K562 (cell line): ENCODE data around the gene CISTR. TPM values are rescaled to one million over a fixed set of nuclear protein-coding genes. Genes with fewer than 3 reads are reported as not detected.

Experiments used
- DMBX1 ChIP-seq: fragments of 250-450 bp; sonication (Bioruptor Pico); IDR thresholded peaks from 2 replicates; pipeline ENCODE4 v1.8.0; 2022; ENCODE audit warnings: inconsistent platforms, mild to moderate bottlenecking, moderate library complexity, borderline replicate concordance
- FOXA1 ChIP-seq: fragments of 450-650 bp; IDR thresholded peaks from 2 replicates; pipeline ENCODE4 v1.6.1; 2016; ENCODE audit warnings: mild to moderate bottlenecking, borderline replicate concordance
- FOXJ2 ChIP-seq: fragments of 200-800 bp; sonication (Bioruptor generic); IDR thresholded peaks from 2 replicates; pipeline ENCODE4 v1.6.1; 2016; ENCODE audit warnings: missing genetic modification characterization, missing compliant biosample characterization
- HCFC1 ChIP-seq: IDR thresholded peaks from 2 replicates; pipeline ENCODE4 v1.6.1; 2012; ENCODE audit warnings: low read depth, low read length, improper control_type of control experiment
- HSF4 ChIP-seq: fragments of 250-450 bp; sonication (Bioruptor Pico); IDR thresholded peaks from 2 replicates; pipeline ENCODE4 v2.1.2; 2022; ENCODE audit warnings: mild to moderate bottlenecking, moderate library complexity, borderline replicate concordance
- MCM3 ChIP-seq: fragments of 450-650 bp; IDR thresholded peaks from 2 replicates; pipeline ENCODE4 v1.6.1; 2016
- NR0B1 ChIP-seq: fragments of 450-650 bp; IDR thresholded peaks from one replicate; pipeline ENCODE4 v1.6.1; 2018; ENCODE audit warnings: mild to moderate bottlenecking, moderate library complexity; ENCODE audit not compliant: partially characterized antibody
- PURB ChIP-seq: sonication (generic); formaldehyde crosslinking; IDR thresholded peaks from 2 replicates; pipeline ENCODE4 v1.9.0; 2021; ENCODE audit warnings: low read depth, mild to moderate bottlenecking, missing genetic modification reagents
- SUPT5H ChIP-seq: fragments of 450-650 bp; IDR thresholded peaks from 2 replicates; pipeline ENCODE4 v1.6.1; 2016
- TOE1 ChIP-seq, 2 experiments: fragments of 450-650 bp in 1 of 2; sonication (generic) in 1 of 2; formaldehyde crosslinking in 1 of 2; IDR thresholded peaks; 2 replicates each; pipeline versions ENCODE4 v1.7.1 to v1.8.0; 2016 to 2022; ENCODE audit warnings: borderline replicate concordance in 2 of 2, mild to moderate bottlenecking in 2 of 2, antibody characterized with exemption in 1 of 2, inconsistent platforms in 1 of 2, low read depth in 1 of 2, missing genetic modification reagents in 1 of 2, moderate library complexity in 1 of 2
- TRIM28 ChIP-seq: fragments of 450-650 bp; IDR thresholded peaks from 2 replicates; pipeline ENCODE4 v1.6.1; 2017
- ZNF174 ChIP-seq: fragments of 250-450 bp; sonication (Bioruptor Pico); IDR thresholded peaks from 2 replicates; pipeline ENCODE4 v1.4.0; 2020; ENCODE audit warnings: mild to moderate bottlenecking
- ZNF232 ChIP-seq: sonication (generic); formaldehyde crosslinking; IDR thresholded peaks from 2 replicates; pipeline ENCODE4 v1.8.0; 2022; ENCODE audit warnings: mild to moderate bottlenecking, missing genetic modification reagents
- ZNF398 ChIP-seq: fragments of 250-450 bp; sonication (Bioruptor Pico); IDR thresholded peaks from 2 replicates; pipeline ENCODE4 v1.8.0; 2021; ENCODE audit warnings: moderate library complexity, mild to moderate bottlenecking, inconsistent platforms
- ZNF445 ChIP-seq: fragments of 250-450 bp; sonication (Bioruptor Pico); IDR thresholded peaks from 2 replicates; pipeline ENCODE4 v1.4.0; 2020; ENCODE audit warnings: low read depth, mild to moderate bottlenecking, moderate library complexity
- ZSCAN29 ChIP-seq: fragments of 450-650 bp; IDR thresholded peaks from 2 replicates; pipeline ENCODE4 v1.6.1; 2017
- polyA plus RNA-seq, 8 experiments: library from polyadenylated mRNA; depleted of rRNA in 4 of 8; stranded (reverse) in 5 of 8; unstranded in 3 of 8; fragments of >200 nt; fragmentation: Nextera tagmentation in 2 of 8; fragmentation: Illumina TruSeq in 1 of 8; extraction: Ambion mirVana in 2 of 8; extraction: Trizol in 1 of 8; gene quantifications; 2 replicates each; pipeline versions ENCODE4 v1.2.1 to v1.2.3, GENCODE V29; 2011 to 2014; ENCODE audit warnings: inconsistent platforms in 1 of 8, missing spikeins in 1 of 8
- total RNA-seq, 7 experiments: library from RNA; depleted of rRNA in 6 of 7; stranded (reverse); fragments of >200 nt in 6 of 7; fragmentation: Illumina TruSeq in 2 of 7; extraction: Trizol in 2 of 7; gene quantifications; 2 replicates each; pipeline versions ENCODE4 v1.2.1 to v1.2.3, GENCODE V29; 2011 to 2021; ENCODE audit warnings: low replicate concordance in 1 of 7
- TF ChIP-seq, protein P1 (sequence below): fragments of 250-450 bp; sonication (Bioruptor Pico); IDR thresholded peaks from 2 replicates; pipeline ENCODE4 v1.4.0; 2020

The CISTR gene
- total and polyA plus RNA-seq, 9 of the 15 experiments (the other 6 are each of a cell fraction or from before 2014, with no cell fraction given), result not detected

DNA sequence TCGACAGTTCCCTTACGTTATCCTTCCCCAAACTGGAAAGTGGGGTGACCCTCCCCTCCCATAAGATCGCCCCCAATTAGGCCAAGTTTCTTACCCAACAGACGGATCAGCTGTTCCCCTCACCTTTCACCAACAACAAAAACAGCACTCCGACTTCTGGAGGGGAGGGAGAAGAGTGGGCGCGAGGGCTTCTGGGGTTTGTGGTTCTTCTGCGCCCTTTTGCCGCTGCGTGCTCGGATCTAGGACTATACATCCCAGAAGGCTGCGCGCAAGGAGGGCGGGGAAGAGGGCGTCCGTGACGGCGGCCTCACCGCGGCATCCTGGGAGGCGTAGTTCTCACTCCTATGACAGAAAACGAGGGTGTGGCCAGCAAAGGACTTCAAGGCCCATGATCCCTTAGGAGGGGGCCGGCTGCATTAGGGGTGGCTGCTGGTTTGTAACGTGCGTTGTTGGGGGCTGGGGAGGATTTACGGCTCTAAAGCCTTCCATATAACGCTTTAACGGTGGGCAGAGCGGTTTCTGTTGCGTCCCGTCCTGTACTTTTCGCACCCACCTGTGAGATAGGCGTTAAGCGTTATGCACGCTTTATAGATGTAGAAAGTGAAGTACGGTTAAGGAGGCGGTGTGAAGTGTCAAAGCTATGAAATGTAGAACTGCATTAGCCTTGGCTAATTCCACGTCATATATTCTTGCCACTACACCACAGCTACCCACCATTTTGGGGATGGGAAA lies 24.3 kb downstream of the CISTR start, which contains the start of gene CALCOCO1 (continued):
- TF ChIP-seq ZNF445 (CRISPR knock-in tag) (no peak), ZSCAN29 (no peak), PURB (CRISPR knock-in tag) (no peak), TOE1 (IDR thresholded peaks at IDR 0.05; ENCODE audit: borderline replicate concordance) (peak; percentile 86), TOE1 (CRISPR knock-in tag; IDR thresholded peaks at IDR 0.05; ENCODE audit: borderline replicate concordance, low read depth) (no peak), HCFC1 (peak; percentile 99), FOXA1 (no peak), ZNF232 (no peak), FOXJ2 (tag) (peak; percentile 74; the same call in 1 of the 2 replicates), ZNF174 (CRISPR knock-in tag) (no peak), NR0B1 (no peak), DMBX1 (CRISPR knock-in tag) (peak; percentile 94; the same call in 1 of the 2 replicates), HSF4 (CRISPR knock-in tag) (peak; percentile 43; the same call in 1 of the 2 replicates), ZNF398 (CRISPR knock-in tag) (no peak), MCM3 (no peak), SUPT5H (peak; percentile 75), TRIM28 (no peak)
- TF ChIP-seq, protein P1, sequence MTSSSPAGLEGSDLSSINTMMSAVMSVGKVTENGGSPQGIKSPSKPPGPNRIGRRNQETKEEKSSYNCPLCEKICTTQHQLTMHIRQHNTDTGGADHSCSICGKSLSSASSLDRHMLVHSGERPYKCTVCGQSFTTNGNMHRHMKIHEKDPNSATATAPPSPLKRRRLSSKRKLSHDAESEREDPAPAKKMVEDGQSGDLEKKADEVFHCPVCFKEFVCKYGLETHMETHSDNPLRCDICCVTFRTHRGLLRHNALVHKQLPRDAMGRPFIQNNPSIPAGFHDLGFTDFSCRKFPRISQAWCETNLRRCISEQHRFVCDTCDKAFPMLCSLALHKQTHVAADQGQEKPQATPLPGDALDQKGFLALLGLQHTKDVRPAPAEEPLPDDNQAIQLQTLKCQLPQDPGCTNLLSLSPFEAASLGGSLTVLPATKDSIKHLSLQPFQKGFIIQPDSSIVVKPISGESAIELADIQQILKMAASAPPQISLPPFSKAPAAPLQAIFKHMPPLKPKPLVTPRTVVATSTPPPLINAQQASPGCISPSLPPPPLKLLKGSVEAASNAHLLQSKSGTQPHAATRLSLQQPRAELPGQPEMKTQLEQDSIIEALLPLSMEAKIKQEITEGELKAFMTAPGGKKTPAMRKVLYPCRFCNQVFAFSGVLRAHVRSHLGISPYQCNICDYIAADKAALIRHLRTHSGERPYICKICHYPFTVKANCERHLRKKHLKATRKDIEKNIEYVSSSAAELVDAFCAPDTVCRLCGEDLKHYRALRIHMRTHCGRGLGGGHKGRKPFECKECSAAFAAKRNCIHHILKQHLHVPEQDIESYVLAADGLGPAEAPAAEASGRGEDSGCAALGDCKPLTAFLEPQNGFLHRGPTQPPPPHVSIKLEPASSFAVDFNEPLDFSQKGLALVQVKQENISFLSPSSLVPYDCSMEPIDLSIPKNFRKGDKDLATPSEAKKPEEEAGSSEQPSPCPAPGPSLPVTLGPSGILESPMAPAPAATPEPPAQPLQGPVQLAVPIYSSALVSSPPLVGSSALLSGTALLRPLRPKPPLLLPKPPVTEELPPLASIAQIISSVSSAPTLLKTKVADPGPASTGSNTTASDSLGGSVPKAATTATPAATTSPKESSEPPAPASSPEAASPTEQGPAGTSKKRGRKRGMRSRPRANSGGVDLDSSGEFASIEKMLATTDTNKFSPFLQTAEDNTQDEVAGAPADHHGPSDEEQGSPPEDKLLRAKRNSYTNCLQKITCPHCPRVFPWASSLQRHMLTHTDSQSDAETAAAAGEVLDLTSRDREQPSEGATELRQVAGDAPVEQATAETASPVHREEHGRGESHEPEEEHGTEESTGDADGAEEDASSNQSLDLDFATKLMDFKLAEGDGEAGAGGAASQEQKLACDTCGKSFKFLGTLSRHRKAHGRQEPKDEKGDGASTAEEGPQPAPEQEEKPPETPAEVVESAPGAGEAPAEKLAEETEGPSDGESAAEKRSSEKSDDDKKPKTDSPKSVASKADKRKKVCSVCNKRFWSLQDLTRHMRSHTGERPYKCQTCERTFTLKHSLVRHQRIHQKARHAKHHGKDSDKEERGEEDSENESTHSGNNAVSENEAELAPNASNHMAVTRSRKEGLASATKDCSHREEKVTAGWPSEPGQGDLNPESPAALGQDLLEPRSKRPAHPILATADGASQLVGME (CRISPR knock-in tag), result no peak
